Choroid plexus epithelial cell (primary cell): ENCODE data around the gene GSTA5.
A peak's percentile ranks its signal among the peaks of the same experiment; 100 is the strongest.
"Not testable (repeated sequence)": the region's sequence is repeated elsewhere in the genome, so short reads cannot be mapped to it uniquely, and the experiment has no call there.

Source experiments
- DNase-seq: peaks from one replicate; pipeline ENCODE4 v3.0.0-alpha.2; 2010; ENCODE audit warnings: low read depth
- H3K4me3 ChIP-seq: 2 replicates; pipeline ENCODE4 v1.5.1; 2011; ENCODE audit warnings: low read depth, mild to moderate bottlenecking, control low read depth, low read length, moderate library complexity
- TF ChIP-seq, protein P1 (sequence below): conservative IDR thresholded peaks from 2 replicates; pipeline ENCODE4 v1.5.1; 2011; ENCODE audit warnings: low read depth, mild to moderate bottlenecking, control low read depth, inconsistent platforms, low read length, moderate library complexity

Gene GSTA5

GRCh38 chr6:52858416-52858815 is 17.8 kb upstream of the GSTA5 start:
- no peak for DNase-seq
- H3K4me3 ChIP-seq = no peak overlapping the region
- TF ChIP-seq, protein P1, sequence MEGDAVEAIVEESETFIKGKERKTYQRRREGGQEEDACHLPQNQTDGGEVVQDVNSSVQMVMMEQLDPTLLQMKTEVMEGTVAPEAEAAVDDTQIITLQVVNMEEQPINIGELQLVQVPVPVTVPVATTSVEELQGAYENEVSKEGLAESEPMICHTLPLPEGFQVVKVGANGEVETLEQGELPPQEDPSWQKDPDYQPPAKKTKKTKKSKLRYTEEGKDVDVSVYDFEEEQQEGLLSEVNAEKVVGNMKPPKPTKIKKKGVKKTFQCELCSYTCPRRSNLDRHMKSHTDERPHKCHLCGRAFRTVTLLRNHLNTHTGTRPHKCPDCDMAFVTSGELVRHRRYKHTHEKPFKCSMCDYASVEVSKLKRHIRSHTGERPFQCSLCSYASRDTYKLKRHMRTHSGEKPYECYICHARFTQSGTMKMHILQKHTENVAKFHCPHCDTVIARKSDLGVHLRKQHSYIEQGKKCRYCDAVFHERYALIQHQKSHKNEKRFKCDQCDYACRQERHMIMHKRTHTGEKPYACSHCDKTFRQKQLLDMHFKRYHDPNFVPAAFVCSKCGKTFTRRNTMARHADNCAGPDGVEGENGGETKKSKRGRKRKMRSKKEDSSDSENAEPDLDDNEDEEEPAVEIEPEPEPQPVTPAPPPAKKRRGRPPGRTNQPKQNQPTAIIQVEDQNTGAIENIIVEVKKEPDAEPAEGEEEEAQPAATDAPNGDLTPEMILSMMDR = no peak

- peak; percentile 17 for DNase-seq
- H3K4me3 ChIP-seq = not testable (repeated sequence)
Measured at GRCh38 chr6:52856137-52856536, 15.5 kb upstream of the GSTA5 start.

DNA sequence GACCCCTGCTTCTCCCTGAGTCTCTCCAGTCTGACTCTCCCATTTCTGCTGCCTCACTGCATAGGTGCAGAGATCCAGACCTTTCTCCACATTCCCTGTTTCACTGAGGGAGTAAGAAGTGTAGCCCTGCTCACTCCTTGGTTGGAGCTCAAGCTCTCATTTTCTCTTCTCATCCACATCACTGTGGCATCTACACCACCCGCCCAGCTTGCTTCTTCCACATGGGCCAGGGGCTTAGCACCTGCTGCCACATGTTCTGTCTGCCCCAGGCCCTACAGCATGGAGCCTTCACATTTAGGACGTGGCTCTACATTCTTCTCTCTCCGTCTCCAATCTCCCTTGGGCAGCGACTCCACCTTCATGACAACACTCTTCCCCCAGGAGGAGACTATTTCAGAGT is 8.5 kb upstream of the GSTA5 start:
- TF ChIP-seq, protein P1 = no peak

GRCh38 chr6:52846002-52846401 is 5.4 kb upstream of the GSTA5 start:
- H3K4me3 ChIP-seq = no peak overlapping the region
- no peak for DNase-seq
- TF ChIP-seq, protein P1 = no peak

More for the DNA sequence above, 8.5 kb upstream of the GSTA5 start:
- no peak for DNase-seq
- no peak overlapping the region for H3K4me3 ChIP-seq

DNA sequence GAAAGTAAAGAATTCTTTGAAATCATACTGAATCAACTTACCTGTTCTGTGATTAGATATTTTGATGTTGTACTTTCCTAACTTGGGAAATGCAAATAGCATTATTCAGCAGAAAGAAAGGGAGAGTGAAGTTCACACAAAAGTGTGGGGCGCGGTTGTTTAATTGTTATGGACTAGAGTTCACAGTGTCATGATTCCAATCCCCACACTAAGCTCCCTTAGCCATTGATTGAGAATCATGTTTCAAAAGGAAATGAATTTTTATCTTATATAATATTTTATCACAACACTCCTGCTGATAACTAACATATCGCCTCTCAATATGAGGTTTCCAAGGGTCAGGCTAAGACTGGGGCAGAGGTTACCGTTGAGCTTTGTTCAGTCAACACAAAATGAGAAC is 3.0 kb upstream of the GSTA5 start:
- no peak overlapping the region for H3K4me3 ChIP-seq
- TF ChIP-seq, protein P1 = no peak
- no peak for DNase-seq

GRCh38 chr6:52839124-52840055 is 1.2 kb downstream of the GSTA5 start:
- peak; percentile 72 for DNase-seq
- TF ChIP-seq, protein P1 = peak; percentile 81
- H3K4me3 ChIP-seq = no peak overlapping the region

GRCh38 chr6:52834481-52834880 is 6.1 kb downstream of the GSTA5 start:
- TF ChIP-seq, protein P1 = no peak
- no peak overlapping the region for H3K4me3 ChIP-seq
- DNase-seq = no peak

GRCh38 chr6:52830869-52831268 is 9.7 kb downstream of the GSTA5 start:
- not testable (repeated sequence) for DNase-seq, H3K4me3 ChIP-seq
